ENCODE measurements around the gene LRRC46.
A peak's percentile ranks its signal among the peaks of the same experiment; 100 is the strongest.

Gene LRRC46

DNA sequence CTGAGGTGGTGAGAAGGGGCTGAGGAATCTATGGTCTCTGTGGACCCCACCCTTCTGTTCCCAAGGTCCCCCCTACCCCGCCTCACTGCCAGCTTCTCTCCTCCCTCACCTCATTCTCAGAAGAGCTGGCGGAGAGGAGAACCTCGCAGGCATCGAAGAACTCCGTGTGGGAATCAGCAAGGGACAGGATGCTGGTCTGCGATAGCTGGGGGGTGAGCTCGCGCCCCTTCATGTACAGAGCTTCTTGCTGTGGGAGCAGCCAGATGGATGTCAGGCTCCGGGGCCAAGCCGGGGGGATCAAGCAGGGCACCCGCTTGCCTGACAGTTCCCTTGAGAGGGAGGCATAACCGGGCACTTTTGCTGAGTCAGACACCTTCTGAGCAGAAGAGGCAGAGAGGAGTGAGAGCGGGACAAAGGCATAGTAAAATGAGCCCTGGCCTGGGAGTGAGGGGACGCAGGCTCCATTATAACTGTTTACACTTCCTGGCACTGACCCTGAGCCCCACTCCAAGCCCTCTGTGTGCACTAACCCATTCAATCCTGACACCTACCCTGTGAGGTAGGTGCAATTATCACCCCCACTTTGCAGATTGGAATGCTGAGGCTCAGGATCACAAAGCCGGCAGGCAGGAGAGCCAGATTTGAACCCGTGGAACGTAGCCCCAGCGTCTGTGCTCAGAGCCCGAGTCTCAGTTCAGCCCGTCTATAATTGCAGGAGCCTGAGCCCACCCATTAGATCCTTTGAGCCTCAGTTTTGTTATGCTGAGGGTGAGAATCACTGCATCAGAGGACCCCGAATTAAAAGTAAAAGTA, 16.2 kb upstream of the LRRC46 start:
- H3K9me3 Mint-ChIP-seq = no peaks in the 10 kb centered on the region
- H3K27ac Mint-ChIP-seq = no peak overlapping the region
- H3K4me1 Mint-ChIP-seq (ENCODE audit: low read depth) = peaks cover 2% of the 10 kb centered on the region
- peaks cover 29% of the 10 kb centered on the region for H3K36me3 Mint-ChIP-seq (ENCODE audit: low read depth)
- no peaks in the 10 kb centered on the region for H3K27me3 Mint-ChIP-seq (ENCODE audit: low read depth)
- H3K4me3 Mint-ChIP-seq = no peak overlapping the region

DNA sequence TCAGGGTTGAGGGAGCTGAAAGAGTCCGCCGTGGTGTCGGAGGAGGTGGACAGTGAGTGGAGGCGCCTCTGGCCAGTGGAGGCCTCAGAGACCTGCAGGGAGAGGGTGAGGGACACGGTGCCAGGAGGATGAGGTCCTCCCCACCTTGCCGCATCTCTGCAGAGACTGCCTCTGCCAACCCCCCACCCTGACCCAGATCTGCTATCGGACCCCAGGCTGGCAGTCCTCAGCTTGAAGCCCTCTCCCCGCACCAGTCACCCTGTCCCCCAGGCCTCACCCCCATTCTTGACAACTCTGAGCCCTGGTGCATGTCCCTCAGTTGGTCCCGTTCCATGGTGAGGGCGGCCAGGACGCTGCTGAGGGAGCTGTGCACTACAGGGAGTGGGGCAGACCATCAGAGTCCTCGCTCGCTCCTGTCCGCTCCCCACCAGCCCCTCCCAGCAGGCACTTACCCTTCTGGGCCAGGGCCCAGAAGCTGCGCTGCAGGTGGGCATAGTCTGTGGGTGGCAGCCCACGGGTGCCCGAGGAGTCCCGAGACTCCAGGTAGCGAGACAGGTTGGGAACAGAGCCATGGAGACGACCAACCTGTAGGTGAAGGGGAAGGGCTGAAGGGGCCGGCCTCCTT, 15.2 kb upstream of the LRRC46 start:
- H3K9me3 Mint-ChIP-seq = no peaks in the 10 kb centered on the region
- H3K4me1 Mint-ChIP-seq (ENCODE audit: low read depth) = peaks cover 10% of the 10 kb centered on the region
- H3K4me3 Mint-ChIP-seq = no peak overlapping the region
- peaks cover 27% of the 10 kb centered on the region for H3K36me3 Mint-ChIP-seq (ENCODE audit: low read depth)
- no peaks in the 10 kb centered on the region for H3K27me3 Mint-ChIP-seq (ENCODE audit: low read depth)
- no peak overlapping the region for H3K27ac Mint-ChIP-seq

DNA sequence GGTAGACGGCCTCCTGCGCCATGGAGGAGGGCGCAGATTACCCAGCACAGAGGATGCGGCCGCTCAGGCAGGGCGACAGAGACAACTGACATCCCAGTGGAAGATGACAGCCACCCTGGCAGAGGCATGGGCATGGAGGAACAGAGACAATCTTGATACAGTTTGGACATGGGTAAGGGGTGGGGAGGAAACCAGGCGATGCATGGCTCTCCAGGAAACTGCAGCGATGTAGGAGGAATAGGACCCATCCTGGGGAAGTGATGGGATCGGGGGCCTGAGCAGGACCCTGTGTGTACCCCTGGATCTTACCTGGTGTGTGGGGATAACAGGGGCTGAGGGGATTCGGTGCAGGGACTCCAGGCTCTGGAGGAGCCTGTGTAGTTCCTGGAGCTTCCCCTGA, 14.5 kb upstream of the LRRC46 start:
- H3K4me1 Mint-ChIP-seq (ENCODE audit: low read depth) = peaks cover 16% of the 10 kb centered on the region

DNA sequence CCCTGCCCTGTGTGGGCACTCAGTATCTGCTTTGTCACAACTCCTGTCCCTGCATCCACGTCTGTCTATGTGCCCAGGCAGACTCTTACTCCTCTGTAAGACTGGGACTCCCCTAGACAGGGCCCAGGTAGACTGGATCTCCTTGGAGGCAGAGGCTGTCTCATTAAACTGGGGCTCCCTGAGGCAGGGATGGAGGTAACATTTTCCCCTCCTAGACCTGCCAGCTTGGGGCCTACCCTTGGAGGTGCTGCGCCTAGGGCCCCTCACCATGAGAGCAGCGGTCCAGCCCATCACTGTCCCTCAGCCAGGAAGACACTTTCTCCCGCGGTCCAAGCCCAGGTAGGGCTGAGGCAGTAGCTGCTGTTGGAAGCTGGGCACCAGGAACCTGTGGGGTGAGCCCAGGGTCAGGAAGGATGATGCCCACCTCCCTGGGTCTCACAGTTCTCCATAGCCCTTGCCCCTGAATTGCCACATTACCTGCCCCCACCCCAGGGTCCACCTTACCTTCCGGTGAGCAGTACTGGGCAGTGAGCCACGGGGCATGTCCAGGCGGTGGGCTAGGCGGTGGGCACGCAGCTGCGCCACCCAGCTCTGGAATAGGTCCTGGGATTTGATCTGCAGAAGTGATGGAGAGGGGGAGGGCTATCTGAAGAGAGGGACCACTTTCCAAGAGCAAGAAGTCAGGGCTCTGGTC, 13.3 kb upstream of the LRRC46 start:
- no peak overlapping the region for H3K27ac Mint-ChIP-seq
- no peaks in the 10 kb centered on the region for H3K9me3 Mint-ChIP-seq
- no peaks in the 10 kb centered on the region for H3K27me3 Mint-ChIP-seq (ENCODE audit: low read depth)
- peaks cover 18% of the 10 kb centered on the region for H3K4me1 Mint-ChIP-seq (ENCODE audit: low read depth)
- peaks cover 16% of the 10 kb centered on the region for H3K36me3 Mint-ChIP-seq (ENCODE audit: low read depth)
- no peak overlapping the region for H3K4me3 Mint-ChIP-seq

More for the DNA sequence above, 14.5 kb upstream of the LRRC46 start:
- Mint-ChIP-seq H3K9me3 (no peaks in the 10 kb centered on the region), H3K36me3 (ENCODE audit: low read depth) (peaks cover 25% of the 10 kb centered on the region), H3K4me3 (no peak overlapping the region), H3K27ac (no peak overlapping the region), H3K27me3 (ENCODE audit: low read depth) (no peaks in the 10 kb centered on the region)

DNA sequence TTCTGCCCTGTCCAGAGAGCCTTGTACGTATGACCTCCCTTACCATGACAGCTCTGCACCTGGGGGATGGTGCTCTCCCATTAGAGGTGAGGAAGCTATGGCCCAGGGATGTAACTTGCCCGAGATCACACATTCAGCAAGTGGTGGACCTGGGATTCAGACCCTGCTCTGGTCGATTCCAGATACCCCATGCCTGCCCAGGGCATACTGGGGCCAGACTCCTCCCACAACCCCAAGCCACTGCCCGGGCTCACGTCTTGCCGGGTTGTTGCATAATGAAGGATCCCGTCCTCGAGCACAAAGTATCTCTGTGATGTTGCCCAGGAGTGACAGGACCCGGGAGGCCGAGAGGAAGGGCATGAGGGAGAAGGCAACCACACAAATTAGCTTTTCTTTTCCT, 12.0 kb upstream of the LRRC46 start:
- Mint-ChIP-seq H3K9me3 (no peaks in the 10 kb centered on the region), H3K4me1 (ENCODE audit: low read depth) (peaks cover 18% of the 10 kb centered on the region), H3K4me3 (peak overlapping the region; percentile 14), H3K27ac (no peak overlapping the region), H3K36me3 (ENCODE audit: low read depth) (peaks cover 18% of the 10 kb centered on the region), H3K27me3 (ENCODE audit: low read depth) (no peaks in the 10 kb centered on the region)

DNA sequence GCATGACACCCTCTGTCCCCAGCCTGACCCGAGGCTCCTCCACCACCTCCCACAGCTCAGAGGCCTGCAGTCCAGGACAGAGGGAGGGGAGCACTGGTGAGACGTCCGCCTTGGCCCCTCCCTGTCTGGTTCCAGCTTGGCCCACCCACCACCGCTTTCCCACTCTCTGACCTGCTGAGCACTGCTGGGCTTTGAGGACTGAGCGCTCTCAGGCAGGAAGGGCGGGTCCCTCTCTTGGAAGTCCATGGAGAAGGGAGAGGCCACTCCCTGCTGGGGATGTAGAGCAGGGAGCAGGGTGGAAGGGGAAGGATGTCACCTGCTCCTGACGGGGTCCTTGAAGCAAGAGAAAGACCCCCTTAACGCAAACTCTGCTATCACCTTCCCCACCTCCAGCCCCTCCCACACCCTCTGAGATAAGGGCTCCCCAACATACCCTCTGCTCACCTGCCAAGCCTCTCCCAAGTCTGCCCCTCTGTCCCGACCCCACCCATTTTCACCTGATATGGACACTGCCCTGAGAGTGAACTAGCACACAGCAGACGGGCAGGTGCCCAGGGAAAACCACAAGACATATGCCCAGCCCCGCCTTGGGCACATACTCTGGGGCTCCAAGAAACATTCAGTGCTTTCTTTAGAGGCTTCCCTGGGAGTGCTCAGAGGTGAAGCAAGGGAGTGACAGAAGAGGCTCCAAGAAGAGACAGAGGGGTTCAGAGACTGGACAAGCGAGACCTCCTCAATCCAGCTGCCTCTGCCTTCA, 11.3 kb upstream of the LRRC46 start:
- Mint-ChIP-seq H3K27me3 (ENCODE audit: low read depth) (no peaks in the 10 kb centered on the region), H3K27ac (peak overlapping the region; percentile 90), H3K4me1 (ENCODE audit: low read depth) (peaks cover 18% of the 10 kb centered on the region), H3K36me3 (ENCODE audit: low read depth) (peaks cover 19% of the 10 kb centered on the region), H3K9me3 (no peaks in the 10 kb centered on the region), H3K4me3 (peak overlapping the region; percentile 98)

DNA sequence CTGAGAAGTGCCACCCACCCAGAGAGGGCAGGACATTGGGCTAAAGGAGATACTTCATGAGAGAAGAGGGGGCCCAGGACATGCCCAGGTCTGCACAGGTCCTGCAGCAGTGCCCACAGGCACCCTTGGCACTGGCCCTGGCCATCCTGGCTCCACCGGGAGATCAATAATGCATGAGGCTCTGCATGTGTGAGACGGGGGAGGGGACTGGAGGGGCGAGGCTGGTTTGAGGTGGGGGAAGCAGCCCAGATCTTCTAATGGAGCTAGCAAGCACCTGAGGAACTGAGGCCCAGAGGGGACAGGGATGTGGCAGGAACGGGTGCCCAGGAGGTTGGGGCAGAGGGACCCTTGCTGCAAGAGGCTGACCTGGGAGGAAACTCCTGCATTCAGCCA, 10.4 kb upstream of the LRRC46 start:
- Mint-ChIP-seq H3K27me3 (ENCODE audit: low read depth) (no peaks in the 10 kb centered on the region), H3K36me3 (ENCODE audit: low read depth) (peaks cover 16% of the 10 kb centered on the region), H3K27ac (peak overlapping the region; percentile 90), H3K9me3 (no peaks in the 10 kb centered on the region), H3K4me3 (peak overlapping the region; percentile 98), H3K4me1 (ENCODE audit: low read depth) (peaks cover 18% of the 10 kb centered on the region)

DNA sequence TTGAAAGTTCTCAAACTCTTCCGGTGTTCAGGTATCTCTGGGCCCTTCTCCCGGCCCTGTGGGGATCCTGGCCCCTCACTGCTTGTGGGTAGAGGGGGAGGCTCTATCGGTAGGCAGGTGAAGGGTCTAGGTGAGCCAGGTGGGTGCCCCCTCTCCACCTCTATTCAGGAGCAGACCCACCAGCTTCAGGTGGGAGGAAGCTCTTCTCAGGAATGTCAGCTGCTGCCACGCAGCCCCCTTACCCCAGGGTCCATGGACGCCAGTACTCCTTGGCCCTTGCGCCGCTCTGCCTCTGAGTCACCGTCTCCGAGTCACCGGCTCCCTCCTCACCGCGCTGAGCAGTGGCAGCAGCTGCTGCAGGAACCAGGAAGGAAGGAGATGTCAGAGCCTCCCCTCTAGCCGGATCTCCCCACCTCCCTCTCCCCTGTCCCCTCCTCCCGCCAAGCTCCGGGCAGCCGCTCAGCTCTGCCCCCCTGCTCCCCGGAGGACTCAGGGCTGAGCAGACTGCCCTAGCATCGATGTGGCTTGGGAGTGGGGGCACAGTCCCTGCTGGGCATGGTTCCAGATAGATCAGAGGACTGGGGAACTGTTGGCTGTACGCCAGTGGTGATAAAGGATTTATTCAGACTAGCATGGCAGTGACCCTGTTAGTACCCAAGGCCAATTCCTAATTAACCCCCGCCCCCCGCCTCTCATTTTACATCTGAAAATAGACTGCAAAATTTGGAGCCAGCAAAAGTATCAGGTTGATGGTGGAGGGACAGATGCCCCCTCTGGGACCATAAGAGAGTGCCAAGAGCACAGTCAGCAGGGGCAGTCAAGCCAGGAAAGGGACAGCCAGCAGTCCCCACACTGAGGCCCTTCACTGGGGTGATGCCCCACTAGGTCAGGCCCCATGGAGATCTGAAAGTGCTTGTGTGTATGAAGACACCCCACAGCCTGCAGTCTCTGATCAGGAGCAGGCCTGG, 9.8 kb upstream of the LRRC46 start, which contains the start of gene OSBPL7:
OSBPL7 (minus strand) TSS at position 371 of the 968 bp plus-strand sequence. CDS start 1,516 bp downstream, outside the sequence.
- peak within 1 kb of the TSS; percentile 90 for H3K27ac Mint-ChIP-seq
- H3K4me1 Mint-ChIP-seq (ENCODE audit: low read depth) = peaks cover 18% of the 10 kb centered on the region
- H3K36me3 Mint-ChIP-seq (ENCODE audit: low read depth) = peaks cover 23% of the 10 kb centered on the region
- peak within 1 kb of the TSS; percentile 98 for H3K4me3 Mint-ChIP-seq
- no peaks in the 10 kb centered on the region for H3K9me3 Mint-ChIP-seq
- H3K27me3 Mint-ChIP-seq (ENCODE audit: low read depth) = no peaks in the 10 kb centered on the region

DNA sequence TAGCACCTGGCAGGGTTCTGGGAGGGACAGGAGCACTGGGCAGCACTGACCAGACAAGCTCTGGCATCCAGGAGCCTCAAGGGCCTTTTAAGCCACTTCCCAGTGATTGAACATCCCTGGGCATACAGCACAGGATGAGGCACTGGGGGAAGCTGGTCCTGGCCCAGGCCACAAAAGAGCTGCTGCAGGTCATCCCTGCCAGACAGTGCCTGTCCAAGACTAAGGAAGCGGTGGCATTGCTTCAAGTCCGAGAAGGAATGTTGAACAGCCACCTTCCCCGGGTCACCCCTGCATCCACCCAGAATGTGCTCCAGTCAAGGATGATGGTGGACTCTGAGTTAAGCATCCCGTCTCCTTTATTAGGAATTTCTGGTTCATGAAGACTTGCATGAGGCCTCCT, 8.7 kb upstream of the LRRC46 start:
- H3K27ac Mint-ChIP-seq = no peak overlapping the region
- H3K36me3 Mint-ChIP-seq (ENCODE audit: low read depth) = peaks cover 22% of the 10 kb centered on the region
- no peak overlapping the region for H3K4me3 Mint-ChIP-seq
- no peaks in the 10 kb centered on the region for H3K9me3 Mint-ChIP-seq
- H3K4me1 Mint-ChIP-seq (ENCODE audit: low read depth) = peaks cover 18% of the 10 kb centered on the region
- H3K27me3 Mint-ChIP-seq (ENCODE audit: low read depth) = no peaks in the 10 kb centered on the region

DNA sequence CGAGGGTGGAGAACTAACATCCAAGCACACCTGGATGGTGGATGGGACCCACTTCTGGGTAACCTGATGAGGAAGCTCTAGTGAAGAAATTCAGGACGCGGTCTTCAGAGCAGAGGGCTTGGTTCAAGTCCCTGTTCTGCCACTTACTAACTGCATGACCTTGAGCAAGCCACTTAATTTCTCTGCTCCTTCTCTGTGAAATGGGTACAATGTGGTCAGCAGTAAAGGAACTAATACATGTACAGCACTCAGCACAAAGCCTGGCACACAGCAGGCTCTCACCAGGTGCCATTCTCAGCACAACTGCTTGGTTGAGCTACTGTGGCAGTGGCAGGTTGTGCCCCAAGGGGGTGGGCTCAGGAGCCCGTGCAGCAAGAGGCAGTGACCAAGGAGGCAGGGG, 8.0 kb upstream of the LRRC46 start:
- Mint-ChIP-seq H3K4me1 (ENCODE audit: low read depth) (peaks cover 19% of the 10 kb centered on the region), H3K27ac (no peak overlapping the region), H3K9me3 (no peaks in the 10 kb centered on the region), H3K27me3 (ENCODE audit: low read depth) (no peaks in the 10 kb centered on the region), H3K36me3 (ENCODE audit: low read depth) (peaks cover 25% of the 10 kb centered on the region), H3K4me3 (no peak overlapping the region)

DNA sequence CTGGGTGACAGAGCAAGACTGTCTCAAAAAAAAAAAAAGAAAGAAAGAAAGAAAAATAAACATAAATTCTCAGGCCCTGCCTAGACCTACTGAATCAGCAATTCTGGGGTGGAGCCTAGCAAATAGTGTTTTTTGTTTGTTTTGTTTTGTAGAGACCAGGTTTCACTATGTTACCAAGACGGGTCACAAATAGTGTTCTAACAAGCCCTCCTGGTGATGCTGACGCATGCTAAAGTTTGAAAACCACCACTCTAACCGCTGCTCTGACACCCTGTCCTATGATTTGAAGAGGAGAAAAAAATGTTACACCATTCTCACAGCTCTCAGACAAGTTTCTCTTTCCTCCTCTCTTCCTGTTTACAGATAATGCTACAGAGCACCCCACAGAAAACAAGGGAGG, 1.6 kb upstream of the LRRC46 start:
- Mint-ChIP-seq H3K9me3 (no peaks in the 10 kb centered on the region), H3K27me3 (ENCODE audit: low read depth) (no peaks in the 10 kb centered on the region), H3K4me3 (peak overlapping the region; percentile 97), H3K4me1 (ENCODE audit: low read depth) (peaks cover 25% of the 10 kb centered on the region), H3K36me3 (ENCODE audit: low read depth) (peaks cover 19% of the 10 kb centered on the region), H3K27ac (peak overlapping the region; percentile 95)

DNA sequence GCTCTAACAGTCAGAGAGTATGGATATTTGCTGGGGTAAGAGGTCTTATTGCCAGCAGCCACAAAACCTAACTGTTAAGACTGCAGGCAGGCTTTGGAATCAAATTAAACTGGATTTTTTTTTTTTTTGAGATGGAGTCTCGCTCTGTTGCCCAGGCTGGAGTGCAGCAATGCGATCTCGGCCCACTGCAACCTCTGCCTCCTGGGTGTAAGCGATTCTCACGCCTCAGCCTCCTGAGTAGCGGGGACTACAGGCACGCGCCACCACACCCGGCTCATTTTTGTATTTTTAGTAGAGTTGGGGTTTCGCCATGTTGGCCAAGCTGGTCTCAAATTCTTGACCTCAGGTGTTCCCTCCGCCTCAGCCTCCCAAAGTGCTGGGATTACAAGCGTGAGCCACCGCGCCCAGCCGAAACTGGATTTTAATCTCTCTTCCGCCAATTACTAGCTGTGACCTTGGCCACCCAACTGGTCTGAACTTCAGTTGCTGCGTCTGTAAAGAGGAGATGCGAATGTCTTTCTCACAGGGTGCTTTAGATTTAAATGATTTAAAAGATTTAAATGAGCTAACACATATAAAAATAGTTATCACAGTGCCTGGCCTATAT, 971 bp upstream of the LRRC46 start:
- H3K27ac Mint-ChIP-seq = peak overlapping the region; percentile 95
- H3K27me3 Mint-ChIP-seq (ENCODE audit: low read depth) = no peaks in the 10 kb centered on the region
- H3K9me3 Mint-ChIP-seq = no peaks in the 10 kb centered on the region
- peak overlapping the region; percentile 97 for H3K4me3 Mint-ChIP-seq
- H3K36me3 Mint-ChIP-seq (ENCODE audit: low read depth) = peaks cover 16% of the 10 kb centered on the region
- H3K4me1 Mint-ChIP-seq (ENCODE audit: low read depth) = peaks cover 28% of the 10 kb centered on the region

DNA sequence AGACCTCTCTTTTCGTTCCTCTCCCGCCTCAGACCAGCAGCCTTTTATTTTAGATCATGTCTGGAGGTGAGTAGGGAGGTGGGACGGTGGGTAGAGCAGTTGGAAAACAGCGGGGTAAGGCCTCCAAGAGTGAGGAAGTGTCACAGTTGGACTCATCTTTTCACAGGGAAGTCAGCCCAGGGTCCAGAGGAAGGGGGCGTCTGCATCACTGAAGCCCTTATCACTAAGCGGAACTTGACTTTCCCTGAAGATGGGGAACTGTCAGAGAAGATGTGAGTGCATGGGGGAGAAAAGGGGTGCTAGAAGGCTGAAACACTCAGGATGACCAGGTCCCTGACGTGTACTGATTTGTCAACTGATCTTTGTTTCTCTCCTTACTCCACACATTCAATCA, 461 bp downstream of the LRRC46 start:
- peaks cover 8% of the 10 kb centered on the region for H3K36me3 Mint-ChIP-seq (ENCODE audit: low read depth)
- H3K27ac Mint-ChIP-seq = peak overlapping the region; percentile 89
- peaks cover 32% of the 10 kb centered on the region for H3K4me1 Mint-ChIP-seq (ENCODE audit: low read depth)
- no peaks in the 10 kb centered on the region for H3K9me3 Mint-ChIP-seq
- H3K4me3 Mint-ChIP-seq = peak overlapping the region; percentile 97
- no peaks in the 10 kb centered on the region for H3K27me3 Mint-ChIP-seq (ENCODE audit: low read depth)

All from T-helper 1 cell treated with Interleukin-12 subunit alpha and Interleukin-12 subunit beta and Interleukin-4 antibody, amounts not matched to agents 30 μg/mL and 1 μg/mL, for 36 hours (primary cell).